ENCODE measurements around the gene DGCR6L.
"Not testable (repeated sequence)": the region's sequence is repeated elsewhere in the genome, so short reads cannot be mapped to it uniquely, and the experiment has no call there.

- TF ChIP-seq CTCF (IDR thresholded peaks at IDR 0.05; ENCODE audit: low read depth, low read length, poor library complexity, severe bottlenecking); EZH2phosphoT487 (IDR thresholded peaks at IDR 0.05; ENCODE audit: borderline replicate concordance, low read length): not testable (repeated sequence)
These were observed 16.7 kb upstream of the DGCR6L start for GRCh38 chr22:20336561-20336960.

Data from DOHH2 (cell line).